HG03439 (cell line): Measurements from ENCODE around the gene ANLN.
"Not testable (repeated sequence)": the region's sequence is repeated elsewhere in the genome, so short reads cannot be mapped to it uniquely, and the experiment has no call there.

ENCODE experiments used
- ATAC-seq: cut with Tn5 transposase; IDR thresholded peaks from one replicate; pipeline ENCODE4 v1.9.1; 2021; ENCODE audit warnings: mild to moderate bottlenecking, moderate library complexity; ENCODE audit not compliant: unreplicated experiment

ANLN gene

GRCh38 chr7:36389371-36390198 is at the start of gene ANLN:
Gene ANLN, plus strand, starts transcription at chr7:36389862. Its CDS starts 165 bp downstream, at chr7:36390027.
- ATAC-seq, result peak; percentile 69

DNA sequence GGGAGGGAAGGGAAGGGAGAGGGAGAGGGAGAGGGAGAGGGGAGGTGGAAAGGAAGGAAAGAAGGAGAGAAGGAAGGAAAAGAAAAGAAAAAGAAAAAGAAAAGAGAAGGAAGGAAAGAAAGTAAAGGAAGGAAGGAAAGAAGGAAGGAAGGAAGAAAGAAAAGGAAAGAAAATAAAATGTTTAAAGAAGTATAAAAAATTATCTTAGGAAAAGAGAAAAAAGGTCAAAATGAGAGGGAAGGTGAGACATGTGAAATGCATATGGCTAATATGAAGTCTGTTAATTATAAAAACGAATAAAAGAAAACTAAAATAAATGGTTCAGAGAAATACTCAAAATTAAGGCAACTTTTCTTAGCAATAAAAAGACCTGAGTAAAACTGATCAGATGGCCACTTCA is 46.1 kb upstream of the ANLN start:
- ATAC-seq, result no peak

- ATAC-seq, result no peak
Measured at GRCh38 chr7:36344622-36345021, 45.0 kb upstream of the ANLN start.

DNA sequence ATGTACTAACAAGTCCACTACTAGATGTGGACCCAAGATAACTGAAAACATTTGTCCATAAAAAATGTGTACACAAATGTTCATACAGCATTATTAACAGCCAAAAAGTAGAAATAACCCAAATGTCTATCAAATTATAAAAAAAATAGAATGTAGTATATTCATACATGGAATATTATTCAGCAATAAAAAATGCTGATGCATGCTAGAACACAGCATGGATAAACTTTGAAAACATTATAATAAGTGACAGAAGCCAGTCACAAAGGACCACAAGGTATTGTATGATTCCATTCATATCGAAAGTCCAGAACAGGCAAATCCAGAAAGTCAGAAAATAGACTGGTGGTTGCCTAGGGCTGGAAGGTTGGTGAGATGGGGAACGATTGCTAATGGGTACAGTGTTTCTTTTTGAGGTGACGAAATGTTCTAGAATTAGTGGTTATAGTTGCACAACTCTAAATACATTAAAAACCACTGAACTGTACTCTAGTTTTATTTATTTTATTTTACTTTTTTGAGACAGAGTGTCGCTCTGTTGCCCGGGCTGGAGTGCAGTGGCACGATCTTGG is 43.3 kb upstream of the ANLN start:
- no peak for ATAC-seq

- no peak for ATAC-seq
Measured at GRCh38 chr7:36348256-36348655, 41.4 kb upstream of the ANLN start.

DNA sequence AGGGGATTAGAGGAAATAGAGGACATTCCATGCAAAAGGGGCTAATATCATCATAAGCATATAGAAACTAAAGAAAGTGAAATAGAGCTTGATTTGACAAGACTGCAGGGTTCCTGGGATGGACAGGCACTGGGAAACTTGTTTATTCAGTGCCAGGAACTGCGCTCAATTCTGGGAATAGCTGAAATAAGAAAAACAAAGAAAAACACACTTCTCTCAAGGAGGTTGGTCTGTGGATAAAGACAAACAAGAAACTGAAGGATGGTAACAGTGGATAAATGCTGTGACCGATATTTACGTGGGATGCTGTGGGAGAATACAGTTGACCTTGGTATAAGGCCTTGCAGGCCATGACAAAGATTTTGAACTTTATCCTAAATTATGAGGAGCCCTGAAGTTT is 40.9 kb upstream of the ANLN start:
- ATAC-seq, result no peak

GRCh38 chr7:36349626-36350025 is 40.0 kb upstream of the ANLN start:
- no peak for ATAC-seq

GRCh38 chr7:36355490-36355889 is 34.2 kb upstream of the ANLN start:
- no peak for ATAC-seq

GRCh38 chr7:36357054-36357453 is 32.6 kb upstream of the ANLN start:
- no peak for ATAC-seq

GRCh38 chr7:36358589-36358988 is 31.1 kb upstream of the ANLN start:
- no peak for ATAC-seq

DNA sequence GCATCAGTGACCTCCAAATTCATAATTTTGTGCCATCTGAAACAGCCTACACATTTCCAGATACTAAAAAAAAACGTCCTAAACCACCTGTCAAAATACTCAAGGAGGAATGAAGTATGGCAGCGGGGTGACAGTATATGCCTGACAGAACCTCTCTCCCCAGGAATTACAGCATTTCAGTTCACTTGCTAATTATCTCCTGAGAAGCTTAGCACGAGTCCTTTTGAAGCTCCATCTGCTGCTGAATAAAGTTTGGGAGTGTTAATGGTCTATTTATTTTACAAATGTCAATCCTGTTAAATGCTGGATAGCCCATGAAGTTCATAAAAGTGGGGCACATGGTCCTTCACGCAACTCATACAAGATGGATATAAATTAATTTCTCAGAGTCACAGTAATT is 29.4 kb upstream of the ANLN start:
- ATAC-seq, result no peak

GRCh38 chr7:36361227-36361626 is 28.4 kb upstream of the ANLN start:
- no peak for ATAC-seq

GRCh38 chr7:36363515-36363914 is 26.1 kb upstream of the ANLN start:
- no peak for ATAC-seq

DNA sequence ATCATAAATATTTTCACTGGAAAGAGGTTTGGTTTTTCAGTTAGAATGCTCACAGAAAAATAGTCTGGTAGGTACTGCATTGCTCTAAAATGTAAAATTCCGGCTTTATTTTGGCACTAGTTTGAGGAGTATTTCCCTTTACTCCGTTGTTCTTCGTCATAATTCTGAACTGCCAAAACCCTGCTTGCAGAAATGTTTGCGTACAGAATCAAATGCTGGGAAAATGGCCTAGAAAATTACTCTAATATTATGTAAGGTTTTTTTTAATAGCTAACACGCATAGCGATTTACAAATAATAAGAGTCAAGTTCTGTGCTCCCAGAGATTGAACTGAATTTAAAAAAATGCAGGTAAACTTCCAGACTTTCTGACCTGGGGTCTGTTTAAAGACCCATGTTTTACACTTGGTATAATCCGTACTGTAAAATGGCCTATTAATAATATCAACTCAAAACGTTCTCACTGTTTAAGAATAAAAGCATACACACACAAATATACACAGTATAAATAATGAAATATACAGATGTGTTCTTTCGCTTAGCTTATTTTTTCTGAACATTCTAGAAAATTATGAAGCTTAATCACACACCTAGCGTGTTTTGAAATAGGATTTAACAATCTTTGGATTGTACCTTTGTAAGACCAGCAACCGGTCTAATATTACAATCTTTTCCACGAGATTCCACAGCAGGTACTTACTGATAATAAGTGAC is 23.5 kb upstream of the ANLN start:
- no peak for ATAC-seq

GRCh38 chr7:36366718-36367560 is 22.7 kb upstream of the ANLN start:
- peak; percentile 98 for ATAC-seq

- no peak for ATAC-seq
Measured at GRCh38 chr7:36367561-36368077, 22.0 kb upstream of the ANLN start.

GRCh38 chr7:36368496-36368895 is 21.2 kb upstream of the ANLN start:
- no peak for ATAC-seq

DNA sequence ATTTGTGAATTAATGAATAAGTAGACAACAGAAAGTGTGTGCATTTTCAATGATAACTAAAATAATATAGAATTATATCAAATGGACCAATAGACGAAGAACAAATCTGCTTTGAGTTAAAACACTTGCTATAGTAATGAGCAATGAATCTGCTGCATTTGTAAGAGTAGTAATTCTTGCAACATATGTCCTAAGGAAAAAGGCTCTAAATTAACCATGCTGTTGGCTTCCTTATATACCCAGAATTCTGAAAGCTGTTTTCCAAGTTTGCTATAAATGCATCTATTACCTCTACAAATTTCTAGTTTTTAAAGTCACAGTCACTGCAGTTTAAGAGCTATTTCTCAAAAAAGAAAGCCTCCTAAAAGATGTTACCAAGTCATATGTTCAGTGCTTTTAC is 20.5 kb upstream of the ANLN start:
- no peak for ATAC-seq

GRCh38 chr7:36370046-36370445 is 19.6 kb upstream of the ANLN start:
- ATAC-seq, result no peak

GRCh38 chr7:36372156-36372555 is 17.5 kb upstream of the ANLN start:
- ATAC-seq, result no peak

DNA sequence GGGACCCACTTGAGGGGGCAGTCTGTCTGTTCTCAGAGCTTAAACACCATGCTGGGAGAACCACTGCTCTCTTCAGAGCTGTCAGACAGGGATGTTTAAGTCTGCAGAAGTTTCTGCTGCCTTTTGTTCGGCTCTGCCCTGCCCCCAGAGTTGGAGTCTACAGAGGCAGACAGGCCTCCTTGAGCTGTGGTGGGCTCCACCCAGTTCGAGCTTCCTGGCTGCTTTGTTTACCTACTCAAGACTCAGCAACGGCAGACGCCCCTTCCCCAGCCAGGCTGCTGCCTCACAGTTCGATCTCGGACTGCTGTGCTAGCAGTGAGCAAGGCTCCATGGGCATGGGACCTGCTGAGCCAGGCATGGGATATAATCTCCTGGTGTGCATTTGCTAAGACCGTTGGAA is 11.1 kb upstream of the ANLN start:
- ATAC-seq, result not testable (repeated sequence)
